A549 treated with Hydrocortisone at 1 μM for 4 hours (cell line): Measurements from ENCODE around the gene ZNF45. TPM values are rescaled to one million over a fixed set of nuclear protein-coding genes. Genes with fewer than 3 reads are reported as not detected.

Experiments
- total RNA-seq: library from RNA; stranded (reverse); fragments of 200-300 nt; extraction: Qiagen RNA extraction; gene quantifications from 5 replicates; pipeline ENCODE4 v1.2.3, GENCODE V29; 2022

Gene ZNF45
- 8.7 to 12.8 TPM (median 9.8 TPM) in 5 replicates for total RNA-seq

GRCh38 chr19:43934985-43935708 lies at the start of gene ZNF45:
ZNF45 (minus strand) TSS chr19:43935282; CDS start chr19:43922185, 13,097 bp downstream.

GRCh38 chr19:43983912-43984686 lies 49.0 kb upstream of the ZNF45 start, which contains the start of gene ZNF155:
ZNF155 (plus strand) TSS chr19:43984188; CDS start chr19:43988544, 4,356 bp downstream.

GRCh38 chr19:43950834-43951645 lies 16.0 kb upstream of the ZNF45 start, which contains the start of gene ZNF221:
ZNF221 (plus strand) TSS chr19:43951228; CDS start chr19:43962727, 11,499 bp downstream.

GRCh38 chr19:43883864-43884263 lies 51.2 kb downstream of the ZNF45 start, which contains the start of gene ZNF404:
ZNF404 (minus strand) TSS chr19:43883964.

Other genes with a start within 250 kb of the ZNF45 start
- not detected in 5 replicates for gene IRGC, start 219.2 kb downstream of the ZNF45 start, total RNA-seq
- 49.2 to 64.3 TPM (median 55.9 TPM) in 5 replicates for gene SMG9, start 180.3 kb downstream of the ZNF45 start, total RNA-seq
- gene KCNN4, start 154.3 kb downstream of the ZNF45 start, total RNA-seq, result 42.2 to 55.5 TPM (median 53.1 TPM) in 5 replicates
- 0.11 to 0.39 TPM (median 0.18 TPM) in 5 replicates for gene LYPD5, start 132.8 kb downstream of the ZNF45 start, total RNA-seq
- 3.9 to 6.1 TPM (median 4.8 TPM) in 5 replicates for gene ZNF283, start 108.0 kb downstream of the ZNF45 start, total RNA-seq
- gene ZNF404, start 51.3 kb downstream of the ZNF45 start, total RNA-seq, result 0.13 to 0.39 TPM (median 0.21 TPM) in 5 replicates
- 0.51 to 0.84 TPM (median 0.60 TPM) in 5 replicates for gene ZNF221, start 15.9 kb upstream of the ZNF45 start, total RNA-seq
- 1.9 to 3.6 TPM (median 3.0 TPM) in 5 replicates for gene ZNF155, start 48.9 kb upstream of the ZNF45 start, total RNA-seq
- 2.2 to 4.2 TPM (median 3.3 TPM) in 5 replicates for gene ZNF230, start 67.7 kb upstream of the ZNF45 start, total RNA-seq
- 3.1 to 3.8 TPM (median 3.5 TPM) in 5 replicates for gene ZNF222, start 90.1 kb upstream of the ZNF45 start, total RNA-seq
- gene ZNF223, start 116.8 kb upstream of the ZNF45 start, total RNA-seq, result 2.3 to 5.1 TPM (median 2.9 TPM) in 5 replicates
- 0.25 to 0.71 TPM (median 0.43 TPM) in 5 replicates for gene ZNF284, start 136.9 kb upstream of the ZNF45 start, total RNA-seq
- 7.1 to 12.7 TPM (median 8.9 TPM) in 5 replicates for gene ZNF224, start 159.1 kb upstream of the ZNF45 start, total RNA-seq
- 2.3 to 4.3 TPM (median 2.5 TPM) in 5 replicates for gene ZNF225, start 178.1 kb upstream of the ZNF45 start, total RNA-seq
- gene ZNF234, start 206.3 kb upstream of the ZNF45 start, total RNA-seq, result 1.3 to 2.5 TPM (median 2.2 TPM) in 5 replicates
- 18.3 to 21.5 TPM (median 18.7 TPM) in 5 replicates for gene ZNF226, start 229.8 kb upstream of the ZNF45 start, total RNA-seq